ENCODE results near the gene RBL2.
"Not testable (repeated sequence)": the region's sequence is repeated elsewhere in the genome, so short reads cannot be mapped to it uniquely, and the experiment has no call there.

Gene RBL2

GRCh38 chr16:53417011-53417410 is 17.3 kb upstream of the RBL2 start:
- no peak for TF ChIP-seq CTCF (IDR thresholded peaks at IDR 0.05; ENCODE audit: extremely low read depth, insufficient read depth, missing control alignments)
- no peak for DNase-seq (ENCODE audit: low spot score)
- in situ Hi-C loops (cut with MboI; ENCODE audit: low pct_unique_long_range_greater_than_20kb, low sequenced_read_pairs, unreplicated experiment) = no loop called here

- in situ Hi-C loops (cut with MboI; ENCODE audit: low pct_unique_long_range_greater_than_20kb, low sequenced_read_pairs, unreplicated experiment) = no loop called here
- no peak for TF ChIP-seq CTCF (IDR thresholded peaks at IDR 0.05; ENCODE audit: extremely low read depth, insufficient read depth, missing control alignments)
- no peak for DNase-seq (ENCODE audit: low spot score)
Measured at GRCh38 chr16:53417976-53418375, 16.3 kb upstream of the RBL2 start.

- DNase-seq (ENCODE audit: low spot score); in situ Hi-C loops (cut with MboI; ENCODE audit: low pct_unique_long_range_greater_than_20kb, low sequenced_read_pairs, unreplicated experiment): not testable (repeated sequence)
Measured at GRCh38 chr16:53419383-53419709, 14.9 kb upstream of the RBL2 start.

GRCh38 chr16:53421248-53421647 is 13.0 kb upstream of the RBL2 start:
- no peak for DNase-seq (ENCODE audit: low spot score)
- in situ Hi-C loops (cut with MboI; ENCODE audit: low pct_unique_long_range_greater_than_20kb, low sequenced_read_pairs, unreplicated experiment) = no loop called here
- peak; percentile 4 for TF ChIP-seq CTCF (IDR thresholded peaks at IDR 0.05; ENCODE audit: extremely low read depth, insufficient read depth, missing control alignments)

GRCh38 chr16:53423968-53424367 is 10.3 kb upstream of the RBL2 start:
- DNase-seq (ENCODE audit: low spot score); in situ Hi-C loops (cut with MboI; ENCODE audit: low pct_unique_long_range_greater_than_20kb, low sequenced_read_pairs, unreplicated experiment): not testable (repeated sequence)

- in situ Hi-C loops (cut with MboI; ENCODE audit: low pct_unique_long_range_greater_than_20kb, low sequenced_read_pairs, unreplicated experiment) = no loop called here
- no peak for DNase-seq (ENCODE audit: low spot score)
- TF ChIP-seq CTCF (IDR thresholded peaks at IDR 0.05; ENCODE audit: extremely low read depth, insufficient read depth, missing control alignments) = no peak
Measured at GRCh38 chr16:53428681-53429080, 5.6 kb upstream of the RBL2 start.

- TF ChIP-seq CTCF (IDR thresholded peaks at IDR 0.05; ENCODE audit: extremely low read depth, insufficient read depth, missing control alignments) = no peak
- no peak for DNase-seq (ENCODE audit: low spot score)
- in situ Hi-C loops (cut with MboI; ENCODE audit: low pct_unique_long_range_greater_than_20kb, low sequenced_read_pairs, unreplicated experiment) = no loop called here
Measured at GRCh38 chr16:53429221-53429943, 4.9 kb upstream of the RBL2 start.

- in situ Hi-C loops (cut with MboI; ENCODE audit: low pct_unique_long_range_greater_than_20kb, low sequenced_read_pairs, unreplicated experiment) = no loop called here
- no peak for DNase-seq (ENCODE audit: low spot score)
- no peak for TF ChIP-seq CTCF (IDR thresholded peaks at IDR 0.05; ENCODE audit: extremely low read depth, insufficient read depth, missing control alignments)
Measured at GRCh38 chr16:53430363-53430762, 3.9 kb upstream of the RBL2 start.

All from GM13977 (cell line).